ENCODE measurements around the gene S100A10.

S100A10 gene

GRCh38 chr1:152020849-152021248 lies 27.2 kb upstream of the S100A10 start:
- Histone ChIP-seq H3K9me3 (ENCODE audit: insufficient read depth, low read length) (no peaks in the 10 kb centered on the region), H3F3A (ENCODE audit: insufficient read depth) (no peaks in the 10 kb centered on the region), H3K4me3 (ENCODE audit: insufficient read depth, low read length, poor library complexity, severe bottlenecking) (no peak overlapping the region)

DNA sequence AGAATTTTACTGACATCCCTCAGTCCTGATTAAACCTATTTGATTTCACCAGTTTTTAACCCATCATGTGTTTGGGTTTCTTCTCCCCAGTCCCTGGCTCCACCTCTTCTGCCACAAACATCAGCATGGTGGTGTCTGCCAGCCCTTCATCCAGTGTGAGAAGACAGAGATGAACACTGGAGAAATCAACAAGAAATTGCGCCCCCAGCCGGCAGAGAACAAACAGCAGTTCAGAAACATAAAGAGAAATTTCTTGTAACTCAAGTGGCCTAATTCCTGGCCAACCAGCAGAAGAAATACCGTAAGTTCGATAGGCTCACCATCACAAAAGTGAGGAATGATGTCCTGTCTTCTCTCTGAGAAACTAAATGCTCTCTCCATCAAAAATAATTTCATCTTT lies 24.9 kb upstream of the S100A10 start:
- TF ChIP-seq EZH2phosphoT487 (conservative IDR thresholded peaks at IDR 0.05; ENCODE audit: low read length) (no peak), CTCF (IDR thresholded peaks at IDR 0.05; ENCODE audit: insufficient read depth, low read length, poor library complexity, severe bottlenecking) (no peak)
- no peak overlapping the region for H3K9ac ChIP-seq (ENCODE audit: low read length)
- no peaks in the 10 kb centered on the region for H3K36me3 ChIP-seq (ENCODE audit: low read length)
- no peak overlapping the region for H3K4me2 ChIP-seq (ENCODE audit: low read depth, low read length, poor library complexity, severe bottlenecking)
- no peaks in the 10 kb centered on the region for H3F3A ChIP-seq (ENCODE audit: insufficient read depth)
- no peak overlapping the region for H2AFZ ChIP-seq (ENCODE audit: low read depth, low read length, severe bottlenecking)
- no peaks in the 10 kb centered on the region for H3K9me2 ChIP-seq (replicated peaks; ENCODE audit: insufficient read depth, low read length)
- no peak overlapping the region for H3K27ac ChIP-seq (ENCODE audit: low read depth, low read length)
- H3K27me3 ChIP-seq (ENCODE audit: low read length) = no peaks in the 10 kb centered on the region
- no peak overlapping the region for H3K4me3 ChIP-seq (ENCODE audit: insufficient read depth, low read length, poor library complexity, severe bottlenecking)
- no peaks in the 10 kb centered on the region for H3K79me2 ChIP-seq (ENCODE audit: insufficient read depth, low read length)
- no peaks in the 10 kb centered on the region for H4K20me1 ChIP-seq (ENCODE audit: low read depth, low read length)
- no peaks in the 10 kb centered on the region for H3K9me3 ChIP-seq (ENCODE audit: insufficient read depth, low read length)

More at GRCh38 chr1:152020849-152021248, 27.2 kb upstream of the S100A10 start:
- H3K4me2 ChIP-seq (ENCODE audit: low read depth, low read length, poor library complexity, severe bottlenecking) = no peak overlapping the region
- H3K9ac ChIP-seq (ENCODE audit: low read length) = no peak overlapping the region
- H2AFZ ChIP-seq (ENCODE audit: low read depth, low read length, severe bottlenecking) = no peak overlapping the region
- TF ChIP-seq EZH2phosphoT487 (conservative IDR thresholded peaks at IDR 0.05; ENCODE audit: low read length) = no peak
- no peak for TF ChIP-seq CTCF (IDR thresholded peaks at IDR 0.05; ENCODE audit: insufficient read depth, low read length, poor library complexity, severe bottlenecking)
- no peaks in the 10 kb centered on the region for H3K36me3 ChIP-seq (ENCODE audit: low read length)
- no peaks in the 10 kb centered on the region for H4K20me1 ChIP-seq (ENCODE audit: low read depth, low read length)
- H3K9me2 ChIP-seq (replicated peaks; ENCODE audit: insufficient read depth, low read length) = no peaks in the 10 kb centered on the region
- H3K27me3 ChIP-seq (ENCODE audit: low read length) = no peaks in the 10 kb centered on the region
- H3K27ac ChIP-seq (ENCODE audit: low read depth, low read length) = no peak overlapping the region
- no peaks in the 10 kb centered on the region for H3K79me2 ChIP-seq (ENCODE audit: insufficient read depth, low read length)

- Histone ChIP-seq H3K9me3 (ENCODE audit: insufficient read depth, low read length) (no peaks in the 10 kb centered on the region), H3K9ac (ENCODE audit: low read length) (no peak overlapping the region), H2AFZ (ENCODE audit: low read depth, low read length, severe bottlenecking) (no peak overlapping the region), H3K4me3 (ENCODE audit: insufficient read depth, low read length, poor library complexity, severe bottlenecking) (no peak overlapping the region), H3K4me2 (ENCODE audit: low read depth, low read length, poor library complexity, severe bottlenecking) (no peak overlapping the region), H4K20me1 (ENCODE audit: low read depth, low read length) (no peaks in the 10 kb centered on the region), H3K9me2 (replicated peaks; ENCODE audit: insufficient read depth, low read length) (no peaks in the 10 kb centered on the region), H3K27ac (ENCODE audit: low read depth, low read length) (no peak overlapping the region), H3K27me3 (ENCODE audit: low read length) (no peaks in the 10 kb centered on the region), H3K79me2 (ENCODE audit: insufficient read depth, low read length) (no peaks in the 10 kb centered on the region), H3F3A (ENCODE audit: insufficient read depth) (no peaks in the 10 kb centered on the region), H3K36me3 (ENCODE audit: low read length) (no peaks in the 10 kb centered on the region)
- TF ChIP-seq EZH2phosphoT487 (conservative IDR thresholded peaks at IDR 0.05; ENCODE audit: low read length) (no peak), CTCF (IDR thresholded peaks at IDR 0.05; ENCODE audit: insufficient read depth, low read length, poor library complexity, severe bottlenecking) (no peak)
These were observed 22.1 kb upstream of the S100A10 start for GRCh38 chr1:152015766-152016165.
